ENCODE data around the gene ANP32E. TPM values are rescaled to one million over a fixed set of nuclear protein-coding genes. Genes with fewer than 3 reads are reported as not detected.

The ANP32E gene
- total RNA-seq, 1 experiment from 2014 or later = 52.6 TPM

DNA sequence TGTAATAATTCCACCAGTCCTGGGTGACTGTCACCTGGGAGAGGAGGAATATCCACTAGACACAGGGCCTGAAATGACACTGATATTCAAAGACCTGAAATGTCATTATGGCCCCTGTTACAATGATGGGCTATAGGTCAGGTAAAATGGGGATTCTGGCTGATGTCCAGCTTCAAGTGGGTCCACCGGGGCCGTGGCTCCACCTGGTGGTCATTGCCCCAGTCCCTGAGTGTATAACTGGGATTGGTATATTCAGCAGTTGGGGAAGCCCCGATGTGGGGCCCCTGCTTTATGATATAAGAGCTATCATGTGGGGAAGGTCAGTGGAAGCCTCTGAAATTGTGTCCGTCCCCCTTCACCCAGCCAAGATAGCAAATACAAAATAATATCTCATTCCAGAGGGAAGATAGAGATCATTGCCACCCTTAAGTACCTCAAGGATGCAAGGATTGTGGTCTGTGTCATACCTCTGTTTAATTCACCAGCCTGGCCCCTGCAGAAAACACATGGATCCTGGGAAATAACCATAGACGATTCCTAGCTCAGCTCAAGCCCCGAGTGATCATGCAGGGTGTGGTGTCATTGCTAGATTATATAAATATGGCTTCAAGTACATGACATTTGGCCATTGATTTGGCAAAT, 66.8 kb downstream of the ANP32E start:
- peak; percentile 48 for DNase-seq (ENCODE audit: low spot score)

Other genes with a start within 250 kb of the ANP32E start
- 4.2 and 5.4 TPM in 2 replicates for gene OTUD7B, start 225.4 kb downstream of the ANP32E start, total RNA-seq (2014; rRNA removed; shearing (Covaris generic))
- 30.0 and 35.1 TPM in 2 replicates for gene VPS45, start 168.3 kb downstream of the ANP32E start, total RNA-seq (2014; rRNA removed; shearing (Covaris generic))
- 24.9 and 25.9 TPM in 2 replicates for gene PLEKHO1, start 86.2 kb downstream of the ANP32E start, total RNA-seq (2014; rRNA removed; shearing (Covaris generic))
- not detected in 2 replicates for gene CA14, start 21.7 kb upstream of the ANP32E start, total RNA-seq (2014; rRNA removed; shearing (Covaris generic))
- 129 and 140 TPM in 2 replicates for gene APH1A, start 32.9 kb upstream of the ANP32E start, total RNA-seq (2014; rRNA removed; shearing (Covaris generic))
- gene C1orf54, start 36.7 kb upstream of the ANP32E start, total RNA-seq (2014; rRNA removed; shearing (Covaris generic)) = 4.4 and 6.7 TPM in 2 replicates
- 8.6 and 15.6 TPM in 2 replicates for gene CIART, start 46.4 kb upstream of the ANP32E start, total RNA-seq (2014; rRNA removed; shearing (Covaris generic))
- 28.2 and 36.6 TPM in 2 replicates for gene MRPS21, start 57.7 kb upstream of the ANP32E start, total RNA-seq (2014; rRNA removed; shearing (Covaris generic))
- gene PRPF3, start 85.4 kb upstream of the ANP32E start, total RNA-seq (2014; rRNA removed; shearing (Covaris generic)) = 29.2 and 32.3 TPM in 2 replicates
- 9.3 and 10.2 TPM in 2 replicates for gene RPRD2, start 128.0 kb upstream of the ANP32E start, total RNA-seq (2014; rRNA removed; shearing (Covaris generic))

Data from H4 (cell line).